SK-N-MC (cell line): ENCODE data around the gene KIDINS220.

ENCODE experiments used
- EZH2 ChIP-seq: fragments of 200-600 bp; sonication (generic); IDR thresholded peaks from one replicate; pipeline ENCODE4 v1.6.1; 2017; ENCODE audit warnings: antibody characterized with exemption
- FOXP2 ChIP-seq: optimal IDR thresholded peaks from 2 replicates; pipeline ENCODE3; 2011; ENCODE audit warnings: mild to moderate bottlenecking, moderate library complexity; ENCODE audit not compliant: insufficient read depth; ENCODE audit errors: extremely low read length, control extremely low read depth
- POLR2AphosphoS5 ChIP-seq: IDR thresholded peaks from 2 replicates; pipeline ENCODE4 v1.6.1; 2012; ENCODE audit warnings: mild to moderate bottlenecking, low read depth, low read length, borderline replicate concordance

DNA sequence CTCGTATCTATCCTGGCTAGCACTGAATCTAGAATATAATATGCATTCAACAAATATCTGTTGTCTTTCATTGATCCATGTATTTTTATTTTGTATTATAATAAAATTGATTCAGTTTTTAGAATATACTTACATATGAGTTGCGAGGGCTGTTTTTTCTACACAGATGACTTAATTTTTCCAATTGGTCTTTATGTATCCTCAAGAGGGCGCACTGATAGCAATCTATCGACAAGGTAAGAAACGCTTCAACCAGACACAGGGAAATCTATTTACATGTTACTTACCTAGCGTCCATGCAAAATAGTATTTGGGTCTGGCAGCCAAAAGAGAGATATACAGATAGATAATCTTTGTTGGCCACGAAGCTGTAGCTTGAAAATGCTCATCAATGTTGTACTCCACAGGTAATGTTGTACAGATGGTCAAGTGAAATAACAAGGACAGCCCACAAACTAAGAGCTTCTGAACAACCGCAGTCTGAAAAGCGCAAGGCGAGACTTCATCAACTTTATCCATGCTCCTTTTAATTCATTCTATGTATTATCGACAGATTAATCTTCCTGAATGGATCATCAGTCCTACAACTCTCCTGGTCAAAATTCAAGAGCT is 35.5 kb upstream of the KIDINS220 start:
- TF ChIP-seq EZH2 (no peak), POLR2AphosphoS5 (no peak), FOXP2 (no peak)
